ENCODE results near the gene NRG2. TPM values are rescaled to one million over a fixed set of nuclear protein-coding genes. Genes with fewer than 3 reads are reported as not detected.

Gene NRG2
- total and polyA plus RNA-seq, 2 of the 4 experiments (the other 2 are of a cell fraction), result 0.18 TPM; not detected in 1

- Histone ChIP-seq H3K23ac (ENCODE audit: low read depth, low read length) (no peak overlapping the region), H3K18ac (ENCODE audit: low read depth, low read length) (no peak overlapping the region), H4K8ac (ENCODE audit: low read depth in 2 of 2, low read length in 2 of 2) (no peak overlapping the region), H4K20me1 (ENCODE audit: insufficient read depth, low read length) (no peaks in the 10 kb centered on the region), H2BK20ac (ENCODE audit: low read depth, low read length) (no peak overlapping the region), H3K9ac (ENCODE audit: low read depth, low read length) (no peak overlapping the region), H3K79me1 (ENCODE audit: low read depth in 1 of 2, low read length in 2 of 2) (no peaks in the 10 kb centered on the region), H3K36me3 (ENCODE audit: control insufficient read depth, insufficient read depth, low read length) (no peaks in the 10 kb centered on the region), H3K4me3 (ENCODE audit: insufficient read depth, low read depth, low read length) (no peak overlapping the region), H2BK120ac (ENCODE audit: low read depth, low read length) (no peak overlapping the region), H3K4ac (ENCODE audit: low read depth, low read length) (no peak overlapping the region), H2AK9ac (replicated peaks; ENCODE audit: low read depth, low read length, poor library complexity) (no peak overlapping the region), H3K9me1 (ENCODE audit: insufficient read depth, low read length) (no peaks in the 10 kb centered on the region), H3K9me3 (ENCODE audit: control insufficient read depth, insufficient read depth, low read length) (no peaks in the 10 kb centered on the region), H2AFZ (replicated peaks; ENCODE audit: low read length, poor library complexity) (no peak overlapping the region), H3K14ac (replicated peaks; ENCODE audit: low read depth, low read length) (no peak overlapping the region), H4K91ac (ENCODE audit: insufficient read depth, low read depth, low read length) (no peak overlapping the region), H3K4me2 (ENCODE audit: low read depth, low read length) (no peak overlapping the region), H3K27me3 (ENCODE audit: control insufficient read depth, insufficient read depth, low read length) (peaks cover 46% of the 10 kb centered on the region), H4K5ac (ENCODE audit: low read depth, low read length) (no peak overlapping the region), H2BK5ac (ENCODE audit: low read depth, low read length, poor library complexity, severe bottlenecking) (no peak overlapping the region), H3K56ac (ENCODE audit: extremely low read depth, insufficient read depth, low read length) (no peak overlapping the region), H3K4me1 (ENCODE audit: control insufficient read depth, insufficient read depth, low read length) (no peaks in the 10 kb centered on the region), H3K27ac (ENCODE audit: insufficient read depth, low read length) (no peak overlapping the region), H2AK5ac (ENCODE audit: low read depth, low read length) (no peak overlapping the region), H2BK15ac (ENCODE audit: low read depth, low read length) (no peak overlapping the region)
- intact Hi-C loops (cut with micrococcal nuclease), result no loop called here
- no TSS peak for BruUV-seq (replicated peaks)
- in situ Hi-C loops (cut with MboI; ENCODE audit: low sequenced_read_pairs), result no loop called here
- ATAC-seq (ENCODE audit: low read depth), result no peak
- TF ChIP-seq NFE2L2 (IDR thresholded peaks at IDR 0.05; ENCODE audit: low read depth, low read length) (no peak), MAZ (IDR thresholded peaks at IDR 0.05; ENCODE audit: borderline replicate concordance, low read depth, low read length) (no peak), RAD21 (IDR thresholded peaks at IDR 0.05; ENCODE audit: low read length) (no peak), BHLHE40 (IDR thresholded peaks at IDR 0.05; ENCODE audit: low read depth, low read length) (no peak), SMC3 (IDR thresholded peaks at IDR 0.05; ENCODE audit: low read depth, low read length) (no peak), USF2 (IDR thresholded peaks at IDR 0.05; ENCODE audit: low read depth, low read length) (no peak), RCOR1 (IDR thresholded peaks at IDR 0.05; ENCODE audit: insufficient replicate concordance, low read length) (no peak)
- TF ChIP-seq, protein P1, sequence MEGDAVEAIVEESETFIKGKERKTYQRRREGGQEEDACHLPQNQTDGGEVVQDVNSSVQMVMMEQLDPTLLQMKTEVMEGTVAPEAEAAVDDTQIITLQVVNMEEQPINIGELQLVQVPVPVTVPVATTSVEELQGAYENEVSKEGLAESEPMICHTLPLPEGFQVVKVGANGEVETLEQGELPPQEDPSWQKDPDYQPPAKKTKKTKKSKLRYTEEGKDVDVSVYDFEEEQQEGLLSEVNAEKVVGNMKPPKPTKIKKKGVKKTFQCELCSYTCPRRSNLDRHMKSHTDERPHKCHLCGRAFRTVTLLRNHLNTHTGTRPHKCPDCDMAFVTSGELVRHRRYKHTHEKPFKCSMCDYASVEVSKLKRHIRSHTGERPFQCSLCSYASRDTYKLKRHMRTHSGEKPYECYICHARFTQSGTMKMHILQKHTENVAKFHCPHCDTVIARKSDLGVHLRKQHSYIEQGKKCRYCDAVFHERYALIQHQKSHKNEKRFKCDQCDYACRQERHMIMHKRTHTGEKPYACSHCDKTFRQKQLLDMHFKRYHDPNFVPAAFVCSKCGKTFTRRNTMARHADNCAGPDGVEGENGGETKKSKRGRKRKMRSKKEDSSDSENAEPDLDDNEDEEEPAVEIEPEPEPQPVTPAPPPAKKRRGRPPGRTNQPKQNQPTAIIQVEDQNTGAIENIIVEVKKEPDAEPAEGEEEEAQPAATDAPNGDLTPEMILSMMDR (conservative IDR thresholded peaks at IDR 0.05; ENCODE audit: low read depth, low read length), result no peak
- dilution Hi-C loops (cut with HindIII; ENCODE audit: low sequenced_read_pairs, unreplicated experiment), result no loop called here
- ChIA-PET CTCF (no interaction called here), POLR2A (ENCODE audit: unreplicated experiment) (no interaction called here)
- no peak for DNase-seq
- no CpG with 5 or more reads among the region's 4 CpGs for WGBS, 2 experiments (ENCODE audit: extremely low coverage in 2 of 2, insufficient read length in 1 of 2)
These were observed 78.7 kb downstream of the NRG2 start for GRCh38 chr5:139964266-139964993.

All from IMR-90 (cell line).